Measurements from ENCODE around the gene CS.
"Not testable (repeated sequence)": the region's sequence is repeated elsewhere in the genome, so short reads cannot be mapped to it uniquely, and the experiment has no call there.

CS gene

GRCh38 chr12:56299853-56300643, at the start of gene CS:
Gene CS (minus strand): TSS chr12:56300330. CDS start chr12:56300201, 129 bp downstream.
- peak; percentile 93 to 98 for DNase-seq (ENCODE audit: low read depth in 1 of 2, low spot score in 1 of 2)

GRCh38 chr12:56348776-56349175, 48.6 kb upstream of the CS start:
- DNase-seq (ENCODE audit: low read depth in 1 of 2, low spot score in 1 of 2) = no peak

GRCh38 chr12:56347255-56347654, 47.1 kb upstream of the CS start:
- not testable (repeated sequence) for DNase-seq (ENCODE audit: low read depth in 1 of 2, low spot score in 1 of 2)

- DNase-seq (ENCODE audit: low read depth in 1 of 2, low spot score in 1 of 2) = no peak
Measured at GRCh38 chr12:56346675-56347074, 46.5 kb upstream of the CS start.

GRCh38 chr12:56342290-56342689, 42.2 kb upstream of the CS start:
- DNase-seq (ENCODE audit: low read depth in 1 of 2, low spot score in 1 of 2) = not testable (repeated sequence)

GRCh38 chr12:56341616-56342015, 41.5 kb upstream of the CS start:
- DNase-seq (ENCODE audit: low read depth in 1 of 2, low spot score in 1 of 2) = no peak

GRCh38 chr12:56339158-56339422, 39.0 kb upstream of the CS start:
- no peak for DNase-seq (ENCODE audit: low read depth in 1 of 2, low spot score in 1 of 2)

- DNase-seq (ENCODE audit: low read depth in 1 of 2, low spot score in 1 of 2) = peak; percentile 56 to 86
Measured at GRCh38 chr12:56338308-56339157, 38.4 kb upstream of the CS start, which contains the start of gene IL23A. Gene IL23A (plus strand): TSS chr12:56338884. CDS start chr12:56339045, 161 bp downstream.

GRCh38 chr12:56337753-56338251, 37.7 kb upstream of the CS start:
- no peak for DNase-seq (ENCODE audit: low read depth in 1 of 2, low spot score in 1 of 2)

- no peak for DNase-seq (ENCODE audit: low read depth in 1 of 2, low spot score in 1 of 2)
Measured at GRCh38 chr12:56336361-56337167, 36.4 kb upstream of the CS start.

GRCh38 chr12:56335527-56335926, 35.4 kb upstream of the CS start:
- not testable (repeated sequence) for DNase-seq (ENCODE audit: low read depth in 1 of 2, low spot score in 1 of 2)

- DNase-seq (ENCODE audit: low read depth in 1 of 2, low spot score in 1 of 2) = no peak
Measured at GRCh38 chr12:56334490-56334793, 34.3 kb upstream of the CS start.

- peak; percentile 74 to 94 for DNase-seq (ENCODE audit: low read depth in 1 of 2, low spot score in 1 of 2)
Measured at GRCh38 chr12:56333679-56334489, 33.8 kb upstream of the CS start, which contains the start of gene PAN2. Gene PAN2 (minus strand): TSS chr12:56334000. CDS start chr12:56333094, 906 bp downstream.

GRCh38 chr12:56333197-56333678, 33.1 kb upstream of the CS start:
- DNase-seq (ENCODE audit: low read depth in 1 of 2, low spot score in 1 of 2) = no peak

GRCh38 chr12:56332512-56333196, 32.5 kb upstream of the CS start:
- DNase-seq (ENCODE audit: low read depth in 1 of 2, low spot score in 1 of 2) = no peak

- no peak for DNase-seq (ENCODE audit: low read depth in 1 of 2, low spot score in 1 of 2)
Measured at GRCh38 chr12:56330936-56331490, 30.9 kb upstream of the CS start.

GRCh38 chr12:56326533-56326932, 26.4 kb upstream of the CS start:
- no peak for DNase-seq (ENCODE audit: low read depth in 1 of 2, low spot score in 1 of 2)

- DNase-seq (ENCODE audit: low read depth in 1 of 2, low spot score in 1 of 2) = no peak
Measured at GRCh38 chr12:56326126-56326525, 26.0 kb upstream of the CS start.

GRCh38 chr12:56324206-56324605, 24.1 kb upstream of the CS start:
- no peak for DNase-seq (ENCODE audit: low read depth in 1 of 2, low spot score in 1 of 2)
